Measurements from ENCODE around the gene NKX1-1.
"Not testable (repeated sequence)": the region's sequence is repeated elsewhere in the genome, so short reads cannot be mapped to it uniquely, and the experiment has no call there.

NKX1-1 gene

GRCh38 chr4:1383728-1384591 lies 22.3 kb downstream of the NKX1-1 start:
- no peak for DNase-seq

GRCh38 chr4:1382776-1383727 lies 23.2 kb downstream of the NKX1-1 start:
- DNase-seq = no peak

GRCh38 chr4:1381944-1382541 lies 24.2 kb downstream of the NKX1-1 start:
- no peak for DNase-seq

GRCh38 chr4:1381181-1381621 lies 25.0 kb downstream of the NKX1-1 start:
- DNase-seq = no peak

- DNase-seq = no peak
Measured at GRCh38 chr4:1380368-1381151, 25.7 kb downstream of the NKX1-1 start.

GRCh38 chr4:1379801-1380331 lies 26.4 kb downstream of the NKX1-1 start:
- DNase-seq = no peak

GRCh38 chr4:1379351-1379781 lies 26.9 kb downstream of the NKX1-1 start:
- DNase-seq = no peak

GRCh38 chr4:1378559-1379231 lies 27.5 kb downstream of the NKX1-1 start:
- DNase-seq = no peak

GRCh38 chr4:1377606-1378261 lies 28.5 kb downstream of the NKX1-1 start:
- DNase-seq = peak; percentile 7

GRCh38 chr4:1376841-1377605 lies 29.2 kb downstream of the NKX1-1 start:
- DNase-seq = peak; percentile 12

GRCh38 chr4:1376391-1376840 lies 29.8 kb downstream of the NKX1-1 start:
- no peak for DNase-seq

- no peak for DNase-seq
Measured at GRCh38 chr4:1375761-1376322, 30.4 kb downstream of the NKX1-1 start.

GRCh38 chr4:1375051-1375721 lies 31.1 kb downstream of the NKX1-1 start:
- no peak for DNase-seq

GRCh38 chr4:1374706-1375045 lies 31.6 kb downstream of the NKX1-1 start:
- DNase-seq = no peak

GRCh38 chr4:1373892-1374705 lies 32.1 kb downstream of the NKX1-1 start:
- DNase-seq = no peak

GRCh38 chr4:1372576-1372975 lies 33.7 kb downstream of the NKX1-1 start:
- DNase-seq = not testable (repeated sequence)

GRCh38 chr4:1371176-1372165 lies 34.8 kb downstream of the NKX1-1 start:
- DNase-seq = no peak

Measured in CD4-positive, alpha-beta T cell treated with Interleukin-15 for 1 hour (primary cell).